Neutrophil (primary cell): ENCODE data around the gene MX1.
A peak's percentile ranks its signal among the peaks of the same experiment; 100 is the strongest.

Experiments used
- H3K27ac ChIP-seq: fragments of 200-600 bp; sonication (generic); 2 replicates; pipeline ENCODE4 v1.5.1; 2016; ENCODE audit warnings: mild to moderate bottlenecking, moderate library complexity
- H3K27me3 ChIP-seq: fragments of 200-600 bp; sonication (generic); 2 replicates; pipeline ENCODE4 v1.6.0; 2016; ENCODE audit warnings: mild to moderate bottlenecking
- H3K36me3 ChIP-seq: fragments of 200-600 bp; sonication (generic); 2 replicates; pipeline ENCODE4 v1.5.1; 2017
- H3K4me1 ChIP-seq, 2 experiments: fragments of 200-600 bp in 1 of 2; sonication (generic) in 1 of 2; 1 replicate in 1 of 2; 2 replicates in 1 of 2; pipeline versions ENCODE4 v1.5.1 to v1.6.1; 2013 to 2016; ENCODE audit warnings: low read depth in 1 of 2, low read length in 1 of 2, mild to moderate bottlenecking in 1 of 2, moderate library complexity in 1 of 2; ENCODE audit not compliant: control insufficient read depth in 1 of 2, insufficient read depth in 1 of 2
- H3K4me3 ChIP-seq, 2 experiments: fragments of 200-600 bp in 1 of 2; sonication (generic) in 1 of 2; 1 replicate in 1 of 2; 2 replicates in 1 of 2; pipeline ENCODE4 v1.5.1; 2013 to 2016; ENCODE audit warnings: low read depth in 1 of 2, low read length in 1 of 2, mild to moderate bottlenecking in 1 of 2, moderate library complexity in 1 of 2
- H3K9me3 ChIP-seq: fragments of 200-600 bp; sonication (generic); 2 replicates; pipeline ENCODE4 v1.5.1; 2016
- TF ChIP-seq, protein P1 (sequence below): fragments of 200-600 bp; sonication (generic); IDR thresholded peaks from 2 replicates; pipeline ENCODE4 v1.5.1; 2016; ENCODE audit warnings: antibody characterized with exemption

The MX1 gene

DNA sequence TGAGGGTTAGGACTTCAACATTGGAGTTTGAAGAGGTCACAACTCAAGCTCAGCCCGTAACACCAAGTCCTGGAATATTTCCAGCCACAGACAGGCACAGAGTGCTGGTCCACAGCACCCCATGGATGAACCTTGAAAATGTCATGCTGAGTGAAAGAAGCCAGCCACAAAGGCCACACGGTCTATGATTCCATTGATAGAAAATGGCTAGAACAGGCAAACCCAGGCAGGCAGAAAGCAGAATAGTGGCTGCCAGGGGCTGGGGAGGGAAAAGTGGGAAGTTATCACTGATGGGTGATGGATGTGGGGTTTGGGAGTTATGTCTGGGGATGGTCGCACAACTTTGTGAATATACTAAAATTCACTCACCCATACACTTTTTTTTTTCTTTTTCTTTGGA is 21.3 kb downstream of the MX1 start:
- H3K27me3 ChIP-seq = no peaks in the 10 kb centered on the region
- H3K4me3 ChIP-seq = no peak overlapping the region
- H3K27ac ChIP-seq = no peak overlapping the region
- H3K9me3 ChIP-seq = no peaks in the 10 kb centered on the region
- TF ChIP-seq, protein P1, sequence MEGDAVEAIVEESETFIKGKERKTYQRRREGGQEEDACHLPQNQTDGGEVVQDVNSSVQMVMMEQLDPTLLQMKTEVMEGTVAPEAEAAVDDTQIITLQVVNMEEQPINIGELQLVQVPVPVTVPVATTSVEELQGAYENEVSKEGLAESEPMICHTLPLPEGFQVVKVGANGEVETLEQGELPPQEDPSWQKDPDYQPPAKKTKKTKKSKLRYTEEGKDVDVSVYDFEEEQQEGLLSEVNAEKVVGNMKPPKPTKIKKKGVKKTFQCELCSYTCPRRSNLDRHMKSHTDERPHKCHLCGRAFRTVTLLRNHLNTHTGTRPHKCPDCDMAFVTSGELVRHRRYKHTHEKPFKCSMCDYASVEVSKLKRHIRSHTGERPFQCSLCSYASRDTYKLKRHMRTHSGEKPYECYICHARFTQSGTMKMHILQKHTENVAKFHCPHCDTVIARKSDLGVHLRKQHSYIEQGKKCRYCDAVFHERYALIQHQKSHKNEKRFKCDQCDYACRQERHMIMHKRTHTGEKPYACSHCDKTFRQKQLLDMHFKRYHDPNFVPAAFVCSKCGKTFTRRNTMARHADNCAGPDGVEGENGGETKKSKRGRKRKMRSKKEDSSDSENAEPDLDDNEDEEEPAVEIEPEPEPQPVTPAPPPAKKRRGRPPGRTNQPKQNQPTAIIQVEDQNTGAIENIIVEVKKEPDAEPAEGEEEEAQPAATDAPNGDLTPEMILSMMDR = no peak
- peaks cover 55% of the 10 kb centered on the region for H3K36me3 ChIP-seq
- peaks cover 0 to 3% of the 10 kb centered on the region in 2 experiments for H3K4me1 ChIP-seq

DNA sequence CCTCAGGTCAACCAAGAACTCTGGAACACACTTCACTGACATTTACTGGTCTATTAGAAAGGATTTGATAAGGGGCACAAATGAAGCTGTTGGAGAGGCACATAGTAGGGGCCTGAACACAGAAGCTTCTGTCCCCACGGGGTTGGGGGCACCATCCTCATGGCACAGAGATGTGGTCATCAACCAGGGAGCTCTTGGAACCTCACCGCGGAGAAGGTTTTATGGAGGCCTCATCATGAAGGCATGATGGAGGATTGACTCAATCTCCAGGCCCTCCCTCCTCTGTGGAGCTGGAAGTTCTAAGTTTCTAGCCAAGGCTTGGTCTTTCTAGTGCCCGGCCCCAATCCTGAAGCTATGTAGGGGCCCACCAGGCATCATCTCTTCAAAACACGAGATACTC is 23.6 kb downstream of the MX1 start:
- no peak overlapping the region for H3K4me3 ChIP-seq
- peaks cover 54% of the 10 kb centered on the region for H3K36me3 ChIP-seq
- H3K27me3 ChIP-seq = no peaks in the 10 kb centered on the region
- H3K27ac ChIP-seq = no peak overlapping the region
- TF ChIP-seq, protein P1 = no peak
- H3K9me3 ChIP-seq = no peaks in the 10 kb centered on the region
- H3K4me1 ChIP-seq = peaks cover 0 to 3% of the 10 kb centered on the region in 2 experiments

DNA sequence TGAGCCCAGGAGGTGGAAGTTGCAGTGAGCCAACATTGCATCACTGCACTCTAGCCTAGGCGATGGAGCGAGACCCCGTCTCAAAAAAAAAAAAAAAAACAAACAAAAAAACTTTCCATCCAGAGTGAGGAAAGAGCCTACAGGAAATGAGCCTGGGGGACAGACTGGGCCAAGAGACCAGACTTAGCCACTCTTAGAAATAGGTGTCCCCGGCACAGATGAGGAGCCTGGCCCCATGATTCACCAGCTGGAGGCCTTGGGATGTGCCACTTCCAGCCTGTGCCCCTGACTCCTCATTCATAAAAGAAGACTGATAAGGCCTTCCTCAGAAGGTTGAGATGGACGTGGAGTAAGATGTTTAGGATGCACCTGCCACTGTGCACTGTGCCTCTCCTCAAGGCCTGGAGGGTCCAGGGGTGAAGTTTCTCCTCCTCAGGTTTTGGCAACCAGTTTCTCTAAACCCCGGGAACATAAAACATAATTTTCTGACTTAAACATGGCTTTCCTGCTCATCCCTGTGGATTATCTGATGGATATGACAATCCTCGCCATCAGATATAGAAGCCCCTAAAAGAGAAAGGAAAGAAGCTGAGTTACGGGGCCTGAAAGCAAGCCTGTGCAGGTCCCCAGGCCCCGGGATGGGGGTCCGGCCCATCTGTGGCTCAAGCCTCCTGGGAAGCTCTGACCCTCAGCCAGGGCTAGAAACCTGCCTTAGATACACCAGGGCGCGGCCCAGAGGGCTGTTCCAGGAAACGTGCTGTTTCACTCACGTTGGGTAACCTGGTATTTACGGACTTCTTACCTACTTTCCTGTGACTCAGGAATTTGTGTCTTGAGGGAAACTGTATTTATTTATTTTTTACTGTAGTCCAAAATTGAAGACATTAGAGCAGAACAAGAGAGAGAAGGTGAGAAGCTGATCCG is 26.0 kb downstream of the MX1 start:
- Histone ChIP-seq H3K4me1 (peaks cover 0 to 3% of the 10 kb centered on the region in 2 experiments), H3K4me3 (peak overlapping the region in 1 of 2 experiments; percentile 5), H3K9me3 (no peaks in the 10 kb centered on the region), H3K36me3 (peaks cover 38% of the 10 kb centered on the region), H3K27ac (no peak overlapping the region), H3K27me3 (no peaks in the 10 kb centered on the region)
- TF ChIP-seq, protein P1 = no peak

DNA sequence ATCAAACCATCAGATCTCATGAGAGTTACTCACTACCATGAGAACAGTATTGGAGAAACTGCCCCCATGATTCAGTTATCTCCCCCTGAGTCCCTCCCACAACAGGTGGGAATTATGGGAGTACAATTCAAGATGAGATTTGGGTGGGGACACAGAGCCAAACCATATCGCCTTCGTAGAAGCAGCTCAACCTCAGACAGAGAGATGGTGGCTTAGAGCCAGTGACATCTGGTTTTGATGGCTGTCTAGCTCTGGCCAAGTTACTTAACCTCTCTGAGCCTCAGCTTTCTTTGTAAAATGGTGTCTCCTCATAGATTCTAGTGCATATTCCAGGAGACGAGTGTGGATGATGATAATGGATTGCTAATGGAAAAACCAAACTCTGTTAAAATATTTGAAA is 27.2 kb downstream of the MX1 start:
- peaks cover 0 to 3% of the 10 kb centered on the region in 2 experiments for H3K4me1 ChIP-seq
- TF ChIP-seq, protein P1 = no peak
- no peak overlapping the region for H3K27ac ChIP-seq
- H3K9me3 ChIP-seq = no peaks in the 10 kb centered on the region
- peaks cover 39% of the 10 kb centered on the region for H3K36me3 ChIP-seq
- no peaks in the 10 kb centered on the region for H3K27me3 ChIP-seq
- H3K4me3 ChIP-seq = no peak overlapping the region

DNA sequence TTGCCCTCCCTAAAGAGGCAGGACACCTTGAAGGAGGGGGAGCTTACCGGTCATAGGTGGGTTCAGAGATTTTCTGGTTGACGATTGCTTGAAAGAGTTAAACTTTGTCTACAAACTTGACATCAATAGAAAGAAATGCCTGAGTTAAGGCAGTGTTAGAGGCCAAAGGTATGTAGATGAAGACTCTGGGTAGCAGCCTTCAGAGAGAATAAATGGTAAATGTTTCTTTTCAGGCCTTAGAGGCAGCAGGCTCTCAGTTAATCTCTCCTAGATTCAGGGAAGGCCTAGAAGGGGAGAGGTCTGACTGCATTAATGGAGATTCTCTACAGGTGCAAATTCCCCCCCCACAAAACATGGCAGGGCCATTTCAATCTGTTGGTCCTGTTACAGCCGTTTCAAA is 27.7 kb downstream of the MX1 start:
- Histone ChIP-seq H3K36me3 (peaks cover 44% of the 10 kb centered on the region), H3K27me3 (no peaks in the 10 kb centered on the region), H3K27ac (no peak overlapping the region), H3K9me3 (no peaks in the 10 kb centered on the region), H3K4me1 (peaks cover 0 to 3% of the 10 kb centered on the region in 2 experiments), H3K4me3 (no peak overlapping the region)
- TF ChIP-seq, protein P1 = no peak
